ENCODE measurements around the gene LYG1. TPM values are rescaled to one million over a fixed set of nuclear protein-coding genes. Genes with fewer than 3 reads are reported as not detected.

Gene LYG1
- total and polyA plus RNA-seq, 2 of the 8 experiments (the other 6 are each of a cell fraction or from before 2014, with no cell fraction given) = 0.68 to 0.86 TPM

GRCh38 chr2:99317161-99317872, 16.3 kb upstream of the LYG1 start:
- Histone ChIP-seq H4K91ac (replicated peaks; ENCODE audit: insufficient read length, low read length) (no peak overlapping the region), H3K23ac (ENCODE audit: insufficient read length) (no peak overlapping the region), H3K23me2 (ENCODE audit: low read depth, low read length) (no peaks in the 10 kb centered on the region), H3K79me1 (ENCODE audit: low read depth, low read length) (no peaks in the 10 kb centered on the region), H2AK5ac (ENCODE audit: low read depth, low read length) (no peak overlapping the region), H3K14ac (ENCODE audit: insufficient read length) (no peak overlapping the region), H3K4me1 (replicated peaks in 1 of 4; ENCODE audit: control insufficient read depth in 3 of 4, insufficient read depth in 4 of 4, low read length in 3 of 4) (no peaks in the 10 kb centered on the region), H3K4me2 (ENCODE audit: insufficient read depth in 1 of 2, low read depth in 2 of 2, low read length in 2 of 2) (no peak overlapping the region), H3K56ac (replicated peaks; ENCODE audit: insufficient read length, low read depth, low read length) (no peak overlapping the region), H4K20me1 (replicated peaks in 1 of 2; ENCODE audit: control insufficient read depth in 1 of 2, insufficient read depth in 2 of 2, low read length in 2 of 2) (no peaks in the 10 kb centered on the region), H2BK20ac (ENCODE audit: low read length) (no peak overlapping the region), H4K8ac (ENCODE audit: extremely low read depth, insufficient read depth, low read length) (no peak overlapping the region), H4K5ac (ENCODE audit: insufficient read length, low read depth, low read length) (no peak overlapping the region), H2BK12ac (ENCODE audit: low read depth, low read length) (no peak overlapping the region), H2BK15ac (ENCODE audit: low read length) (no peak overlapping the region), H3K27ac (ENCODE audit: low read depth, low read length) (no peak overlapping the region), H3K36me3 (ENCODE audit: control insufficient read depth in 2 of 4, insufficient read depth in 4 of 4, low read length in 3 of 4) (peaks cover 5 to 41% (median 17%) of the 10 kb centered on the region in 4 experiments; a peak in 7 of 8 replicates), H2BK5ac (ENCODE audit: low read depth, low read length) (no peak overlapping the region), H3K4me3 (ENCODE audit: extremely low read depth in 1 of 4, insufficient read depth in 2 of 4, low read depth in 3 of 4, low read length in 4 of 4) (no peak overlapping the region), H2BK120ac (replicated peaks; ENCODE audit: low read depth, low read length) (no peak overlapping the region), H3K27me3 (replicated peaks in 1 of 4; ENCODE audit: control insufficient read depth in 3 of 4, extremely low read depth in 1 of 4, insufficient read depth in 3 of 4, low read length in 3 of 4) (no peaks in the 10 kb centered on the region), H3K9ac (replicated peaks in 1 of 4; ENCODE audit: extremely low read depth in 1 of 4, low read depth in 3 of 4, low read length in 3 of 4) (no peak overlapping the region), H2AFZ (ENCODE audit: low read length) (no peak overlapping the region), H3K18ac (ENCODE audit: extremely low read depth, low read length) (no peak overlapping the region), H3K79me2 (ENCODE audit: control insufficient read depth in 1 of 2, insufficient read depth in 2 of 2, low read length in 2 of 2) (no peaks in the 10 kb centered on the region), H3K4ac (replicated peaks; ENCODE audit: insufficient read length, low read depth, low read length) (no peak overlapping the region), H3K9me3 (ENCODE audit: insufficient read depth in 2 of 2, low read depth in 1 of 2, low read length in 1 of 2) (no peaks in the 10 kb centered on the region)
- FAIRE-seq (no peak), DNase-seq (ENCODE audit: low read depth in 1 of 2, low spot score in 2 of 2) (peak in 1 of 2 experiments; percentile 17)
- ChIA-PET CTCF (ENCODE audit: partially characterized antibody) (interaction anchor here (1.9 kb wide), 1 partner anchor 116 kb away, joined by 3 read pairs; no protein-coding TSS in a partner anchor), POLR2A (ENCODE audit: partially characterized antibody) (interaction anchor here (0.9 to 1.2 kb wide), 2 partner anchors 13 to 21 kb away, joined by 3 read pairs; no protein-coding TSS in a partner anchor)
- no peak for TF ChIP-seq TAF7 (optimal IDR thresholded peaks at IDR 0.05; ENCODE audit: borderline replicate concordance, low read depth, low read length)
- TF ChIP-seq YY1 (IDR thresholded peaks at IDR 0.05; ENCODE audit: low read depth, low read length) = no peak
- TF ChIP-seq RBBP5 (IDR thresholded peaks at IDR 0.05; ENCODE audit: borderline replicate concordance, low read depth, low read length) = no peak
- TF ChIP-seq POLR2A (IDR thresholded peaks at IDR 0.05; ENCODE audit: control extremely low read depth in 1 of 2, low read depth in 2 of 2, low read length in 2 of 2) = no peak
- no peak for TF ChIP-seq BCL11A (IDR thresholded peaks at IDR 0.05; ENCODE audit: low read depth in 2 of 2, low read length in 2 of 2)
- TF ChIP-seq SIRT6 (IDR thresholded peaks at IDR 0.05; ENCODE audit: low read length) = no peak
- TF ChIP-seq SP4 (IDR thresholded peaks at IDR 0.05; ENCODE audit: low read length) = no peak
- TF ChIP-seq TEAD4 (IDR thresholded peaks at IDR 0.05; ENCODE audit: low read depth, low read length) = no peak
- whole genome bisulfite sequencing, 2 experiments (ENCODE audit: extremely low coverage in 1 of 2, insufficient coverage in 1 of 2, insufficient read length in 1 of 2, insufficient replicate concordance in 2 of 2, low coverage in 1 of 2, low lambda C conversion rate in 2 of 2, missing lambda C conversion rate in 1 of 2) = 93% methylated on average over 9 of the region's 9 CpGs; no CpG with 5 or more reads in 1 of the 2 experiments

Data from H1 (cell line).